IMR-90 (cell line): Measurements from ENCODE around the gene DYRK1A. TPM values are rescaled to one million over a fixed set of nuclear protein-coding genes. Genes with fewer than 3 reads are reported as not detected.

ENCODE experiments used
- ATAC-seq: fragments of 200-7000 bp; cut with Tn5 transposase; 2 replicates; pipeline ENCODE4 v1.9.1; 2020; ENCODE audit warnings: low read depth, mild to moderate bottlenecking, moderate library complexity
- BruUV-seq: library from RNA; stranded (reverse); fragments of 400-500 nt; replicated peaks from 2 replicates; lab custom pipeline; 2021; lab: Mats Ljungman, UMichigan
- CTCF ChIA-PET: fragments of 300-600 bp; formaldehyde crosslinking; extraction: SDS; loops from one replicate; lab custom pipeline; 2021; ENCODE audit warnings: antibody characterized with exemption; lab: Yijun Ruan, JAX
- POLR2A ChIA-PET: fragments of 300-600 bp; sonication (Branson Sonifier 250); formaldehyde crosslinking; loops from one replicate; lab custom pipeline; 2022; ENCODE audit warnings: antibody characterized with exemption; ENCODE audit not compliant: unreplicated experiment; lab: Charles Lee
- DNase-seq: peaks from one replicate; pipeline ENCODE4 v3.0.0; 2013
- H2AFZ ChIP-seq: replicated peaks from 2 replicates; pipeline ENCODE3; 2013; ENCODE audit warnings: low read length, mild to moderate bottlenecking; ENCODE audit not compliant: poor library complexity
- H2AK5ac ChIP-seq: 2 replicates; pipeline ENCODE4 v1.6.1; 2013; ENCODE audit warnings: low read depth, low read length, inconsistent platforms
- H2AK9ac ChIP-seq: replicated peaks from 2 replicates; pipeline ENCODE3; 2013; ENCODE audit warnings: mild to moderate bottlenecking, low read depth, low read length, moderate library complexity; ENCODE audit not compliant: poor library complexity
- H2BK120ac ChIP-seq: 2 replicates; pipeline ENCODE4 v1.6.1; 2013; ENCODE audit warnings: low read depth, low read length, inconsistent platforms
- H2BK15ac ChIP-seq: 3 replicates; pipeline ENCODE4 v1.6.1; 2013; ENCODE audit warnings: low read depth, low read length, inconsistent platforms
- H2BK20ac ChIP-seq: 2 replicates; pipeline ENCODE4 v1.6.1; 2013; ENCODE audit warnings: low read depth, mild to moderate bottlenecking, inconsistent platforms, low read length, moderate library complexity
- H2BK5ac ChIP-seq: 2 replicates; pipeline ENCODE4 v1.6.1; 2013; ENCODE audit warnings: mild to moderate bottlenecking, low read depth, low read length, inconsistent platforms; ENCODE audit not compliant: poor library complexity, severe bottlenecking
- H3K14ac ChIP-seq: replicated peaks from 2 replicates; pipeline ENCODE4 v1.6.1; 2013; ENCODE audit warnings: low read depth, low read length, inconsistent platforms
- H3K18ac ChIP-seq: 2 replicates; pipeline ENCODE4 v1.6.1; 2013; ENCODE audit warnings: low read depth, low read length, control low read depth
- H3K23ac ChIP-seq: 2 replicates; pipeline ENCODE4 v1.6.1; 2013; ENCODE audit warnings: low read depth, low read length, inconsistent platforms
- H3K27ac ChIP-seq: 2 replicates; pipeline ENCODE4 v1.5.1; 2013; ENCODE audit warnings: mild to moderate bottlenecking, control low read depth, low read length; ENCODE audit not compliant: insufficient read depth
- H3K27me3 ChIP-seq: 2 replicates; pipeline ENCODE4 v1.6.1; 2013; ENCODE audit warnings: low read length; ENCODE audit not compliant: control insufficient read depth, insufficient read depth
- H3K36me3 ChIP-seq: 2 replicates; pipeline ENCODE4 v1.6.1; 2013; ENCODE audit warnings: low read length, mixed read lengths; ENCODE audit not compliant: control insufficient read depth, insufficient read depth
- H3K4ac ChIP-seq: 2 replicates; pipeline ENCODE4 v1.6.1; 2013; ENCODE audit warnings: low read depth, low read length, inconsistent platforms
- H3K4me1 ChIP-seq: 2 replicates; pipeline ENCODE4 v1.6.1; 2013; ENCODE audit warnings: low read length, mixed read lengths; ENCODE audit not compliant: control insufficient read depth, insufficient read depth
- H3K4me2 ChIP-seq: 2 replicates; pipeline ENCODE4 v1.6.1; 2013; ENCODE audit warnings: low read depth, mild to moderate bottlenecking, control low read depth, low read length, moderate library complexity
- H3K4me3 ChIP-seq: 2 replicates; pipeline ENCODE4 v1.5.1; 2013; ENCODE audit warnings: low read depth, mild to moderate bottlenecking, control low read depth, low read length, moderate library complexity; ENCODE audit not compliant: insufficient read depth
- H3K56ac ChIP-seq: 2 replicates; pipeline ENCODE4 v1.6.1; 2013; ENCODE audit warnings: low read length, inconsistent platforms; ENCODE audit not compliant: insufficient read depth; ENCODE audit errors: extremely low read depth
- H3K79me1 ChIP-seq, 2 experiments: 2 replicates each; pipeline ENCODE4 v1.6.1; 2013; ENCODE audit warnings: low read length in 2 of 2, inconsistent platforms in 1 of 2, low read depth in 1 of 2
- H3K9ac ChIP-seq: 2 replicates; pipeline ENCODE4 v1.6.1; 2013; ENCODE audit warnings: low read depth, low read length, control low read depth
- H3K9me1 ChIP-seq: 2 replicates; pipeline ENCODE4 v1.6.1; 2013; ENCODE audit warnings: low read length, inconsistent platforms; ENCODE audit not compliant: insufficient read depth
- H3K9me3 ChIP-seq: 2 replicates; pipeline ENCODE4 v1.6.1; 2013; ENCODE audit warnings: low read length; ENCODE audit not compliant: control insufficient read depth, insufficient read depth
- H4K20me1 ChIP-seq: 2 replicates; pipeline ENCODE4 v1.6.1; 2013; ENCODE audit warnings: low read length, inconsistent platforms; ENCODE audit not compliant: insufficient read depth
- H4K5ac ChIP-seq: 2 replicates; pipeline ENCODE4 v1.6.1; 2013; ENCODE audit warnings: mild to moderate bottlenecking, low read depth, low read length, control low read depth
- H4K8ac ChIP-seq, 2 experiments: 2 replicates each; pipeline ENCODE4 v1.6.1; 2013; ENCODE audit warnings: low read depth in 2 of 2, low read length in 2 of 2, control low read depth in 1 of 2, inconsistent platforms in 1 of 2
- H4K91ac ChIP-seq: 2 replicates; pipeline ENCODE4 v1.6.1; 2013; ENCODE audit warnings: low read depth, low read length, inconsistent platforms; ENCODE audit not compliant: insufficient read depth
- MAZ ChIP-seq: IDR thresholded peaks from 2 replicates; pipeline ENCODE4 v1.6.1; 2012; ENCODE audit warnings: low read depth, mild to moderate bottlenecking, low read length, improper control_type of control experiment, moderate library complexity, borderline replicate concordance
- NFE2L2 ChIP-seq: fragments of 150-350 bp; IDR thresholded peaks from 2 replicates; pipeline ENCODE4 v1.6.1; 2016; ENCODE audit warnings: low read depth, mild to moderate bottlenecking, low read length
- SMC3 ChIP-seq: fragments of 150-350 bp; IDR thresholded peaks from 2 replicates; pipeline ENCODE4 v1.6.1; 2016; ENCODE audit warnings: low read depth, mild to moderate bottlenecking, antibody characterized with exemption, low read length, moderate library complexity
- WGBS, 2 experiments: methylation state at CpG; one replicate each; pipeline versions ENCODE4 v1.1.5 to v1.1.7; 2013; ENCODE audit warnings: missing lambda C conversion rate in 2 of 2; ENCODE audit not compliant: insufficient read length in 1 of 2; ENCODE audit errors: extremely low coverage in 2 of 2; 5-methylcytosine and 5-hydroxymethylcytosine counted together
- dilution Hi-C: fragments of 300-500 bp; cut with HindIII; formaldehyde crosslinking; loops from one replicate; pipeline ENCODE4 v1.14.3; 2018; ENCODE audit warnings: low sequenced_read_pairs; ENCODE audit not compliant: unreplicated experiment
- in situ Hi-C: fragments of 300-500 bp; cut with MboI; formaldehyde crosslinking; loops from 3 replicates; pipeline ENCODE4 v1.14.3; 2019; ENCODE audit warnings: low sequenced_read_pairs, inconsistent platforms, mixed read lengths
- intact Hi-C: fragments of 100-400 bp; cut with micrococcal nuclease; formaldehyde crosslinking; loops from 2 replicates; pipeline ENCODE4 v1.10.0; 2022
- polyA plus RNA-seq, 3 experiments: library from polyadenylated mRNA; depleted of rRNA; stranded (reverse); fragments of >200 nt; gene quantifications; 2 replicates each; pipeline ENCODE4 v1.2.3, GENCODE V29; 2012; ENCODE audit warnings: low replicate concordance in 1 of 3
- total RNA-seq: library from RNA; depleted of rRNA; stranded (reverse); fragments of >200 nt; gene quantifications from 2 replicates; pipeline ENCODE4 v1.2.3, GENCODE V29; 2012
- TF ChIP-seq, protein P1 (sequence below): fragments of 150-350 bp; IDR thresholded peaks from 2 replicates; pipeline ENCODE4 v1.6.1; 2016; ENCODE audit warnings: low read depth, mild to moderate bottlenecking, low read length, moderate library complexity, borderline replicate concordance

DYRK1A gene
- total and polyA plus RNA-seq, 2 of the 4 experiments (the other 2 are of a cell fraction) = 18.6 to 50.5 TPM

DNA sequence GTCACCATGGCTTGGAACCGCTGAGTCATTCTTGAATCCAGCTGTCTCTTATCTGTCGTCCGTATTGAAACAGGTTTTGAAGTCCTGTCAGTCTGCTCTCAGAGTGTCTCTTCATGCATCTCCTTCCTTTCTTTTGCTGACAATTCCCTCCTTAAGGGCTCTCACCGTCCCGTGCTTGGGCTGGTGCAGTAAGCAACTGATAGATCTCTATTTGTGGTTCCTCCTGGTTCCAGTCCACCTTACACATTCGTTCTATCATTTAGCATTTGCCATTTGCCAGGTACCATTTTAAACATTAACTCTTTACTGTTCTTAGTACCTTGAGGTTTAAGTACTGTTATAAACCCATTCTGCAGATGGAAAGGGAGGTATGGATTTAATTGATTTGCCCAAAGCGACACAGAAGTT lies 88.9 kb downstream of the DYRK1A start:
- Histone ChIP-seq H3K9ac (no peak overlapping the region), H3K9me3 (no peaks in the 10 kb centered on the region), H3K56ac (no peak overlapping the region), H3K4me3 (no peak overlapping the region), H4K5ac (peak overlapping the region; percentile 21), H3K9me1 (peaks cover 41% of the 10 kb centered on the region), H2BK20ac (no peak overlapping the region), H2AFZ (no peak overlapping the region), H3K23ac (no peak overlapping the region), H3K36me3 (no peaks in the 10 kb centered on the region), H3K27me3 (no peaks in the 10 kb centered on the region), H3K18ac (peak overlapping the region; percentile 55; the same call in 1 of the 2 replicates), H2AK9ac (no peak overlapping the region), H3K4me2 (peak overlapping the region; percentile 60), H3K4ac (no peak overlapping the region), H4K20me1 (peaks cover 85% of the 10 kb centered on the region), H3K4me1 (peaks cover 21% of the 10 kb centered on the region), H2BK5ac (no peak overlapping the region), H3K14ac (no peak overlapping the region; the same call in 1 of the 2 replicates), H2BK15ac (no peak overlapping the region; the same call in 2 of the 3 replicates), H4K8ac (peak overlapping the region in 1 of 2 experiments; percentile 11; a peak in 1 of 4 replicates), H2AK5ac (0 out of 2 replicates have a peak overlapping the region, but pooled peaks have one; percentile 32), H3K79me1 (peaks cover 52 to 82% of the 10 kb centered on the region in 2 experiments), H2BK120ac (peak overlapping the region; percentile 2; the same call in 1 of the 2 replicates), H3K27ac (no peak overlapping the region), H4K91ac (0 out of 2 replicates have a peak overlapping the region, but pooled peaks have one; percentile 36)
- no TSS peak for BruUV-seq
- WGBS, 2 experiments = 72% methylated on average over 4 of the region's 7 CpGs; no CpG with 5 or more reads in 1 of the 2 experiments
- ATAC-seq (no peak), DNase-seq (peak; percentile 24)
- intact Hi-C loops = loop anchor here (10.0 kb wide), 1 partner anchor 809 kb away; no protein-coding TSS in a partner anchor
- ChIA-PET POLR2A (no interaction called here), CTCF (no interaction called here)
- in situ Hi-C loops = loop anchor here (25.0 kb wide), 1 partner anchor 193 kb away; the partner anchor contains the start of gene VPS26C
- dilution Hi-C loops = no loop called here
- TF ChIP-seq SMC3 (no peak), NFE2L2 (peak; percentile 89), MAZ (no peak)
- TF ChIP-seq, protein P1, sequence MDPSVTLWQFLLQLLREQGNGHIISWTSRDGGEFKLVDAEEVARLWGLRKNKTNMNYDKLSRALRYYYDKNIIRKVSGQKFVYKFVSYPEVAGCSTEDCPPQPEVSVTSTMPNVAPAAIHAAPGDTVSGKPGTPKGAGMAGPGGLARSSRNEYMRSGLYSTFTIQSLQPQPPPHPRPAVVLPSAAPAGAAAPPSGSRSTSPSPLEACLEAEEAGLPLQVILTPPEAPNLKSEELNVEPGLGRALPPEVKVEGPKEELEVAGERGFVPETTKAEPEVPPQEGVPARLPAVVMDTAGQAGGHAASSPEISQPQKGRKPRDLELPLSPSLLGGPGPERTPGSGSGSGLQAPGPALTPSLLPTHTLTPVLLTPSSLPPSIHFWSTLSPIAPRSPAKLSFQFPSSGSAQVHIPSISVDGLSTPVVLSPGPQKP = no peak
